DOHH2 (cell line): ENCODE results near the gene NR2F1.

ENCODE experiments used
- EZH2phosphoT487 ChIP-seq: fragments of 200-600 bp; sonication (generic); IDR thresholded peaks from 2 replicates; pipeline ENCODE4 v1.6.1; 2017; ENCODE audit warnings: borderline replicate concordance, mild to moderate bottlenecking, antibody characterized with exemption, low read length, moderate library complexity, mixed read lengths
- TF ChIP-seq, protein P1 (sequence below): fragments of 200-600 bp; sonication (generic); IDR thresholded peaks from one replicate; pipeline ENCODE4 v1.5.1; 2014; ENCODE audit warnings: antibody characterized with exemption, mild to moderate bottlenecking, low read depth, low read length; ENCODE audit not compliant: poor library complexity, severe bottlenecking

DNA sequence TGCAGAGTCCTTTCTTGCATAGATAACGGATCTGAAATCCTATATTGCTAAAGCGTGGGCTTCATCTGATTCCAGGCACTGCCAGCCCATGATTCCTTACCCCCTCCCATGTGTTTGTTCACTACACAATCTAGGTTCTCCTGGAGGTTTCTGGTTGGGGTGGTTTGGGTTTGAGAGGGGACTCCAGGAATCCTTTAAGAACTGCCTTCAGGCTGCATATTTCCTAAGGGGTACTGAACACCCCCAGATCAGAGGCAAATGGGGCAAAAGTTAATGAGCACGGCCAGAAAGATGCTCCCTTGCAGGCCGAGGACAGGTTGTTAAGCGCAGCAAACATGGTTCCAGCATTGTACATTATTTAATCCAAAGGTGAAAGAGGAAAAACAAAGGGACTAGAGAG, 9.9 kb downstream of the NR2F1 start:
- TF ChIP-seq, protein P1, sequence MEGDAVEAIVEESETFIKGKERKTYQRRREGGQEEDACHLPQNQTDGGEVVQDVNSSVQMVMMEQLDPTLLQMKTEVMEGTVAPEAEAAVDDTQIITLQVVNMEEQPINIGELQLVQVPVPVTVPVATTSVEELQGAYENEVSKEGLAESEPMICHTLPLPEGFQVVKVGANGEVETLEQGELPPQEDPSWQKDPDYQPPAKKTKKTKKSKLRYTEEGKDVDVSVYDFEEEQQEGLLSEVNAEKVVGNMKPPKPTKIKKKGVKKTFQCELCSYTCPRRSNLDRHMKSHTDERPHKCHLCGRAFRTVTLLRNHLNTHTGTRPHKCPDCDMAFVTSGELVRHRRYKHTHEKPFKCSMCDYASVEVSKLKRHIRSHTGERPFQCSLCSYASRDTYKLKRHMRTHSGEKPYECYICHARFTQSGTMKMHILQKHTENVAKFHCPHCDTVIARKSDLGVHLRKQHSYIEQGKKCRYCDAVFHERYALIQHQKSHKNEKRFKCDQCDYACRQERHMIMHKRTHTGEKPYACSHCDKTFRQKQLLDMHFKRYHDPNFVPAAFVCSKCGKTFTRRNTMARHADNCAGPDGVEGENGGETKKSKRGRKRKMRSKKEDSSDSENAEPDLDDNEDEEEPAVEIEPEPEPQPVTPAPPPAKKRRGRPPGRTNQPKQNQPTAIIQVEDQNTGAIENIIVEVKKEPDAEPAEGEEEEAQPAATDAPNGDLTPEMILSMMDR, result no peak
- TF ChIP-seq EZH2phosphoT487, result no peak
